Type B pancreatic cell (in vitro differentiated cells): ENCODE results near the gene GFRA4. TPM values are rescaled to one million over a fixed set of nuclear protein-coding genes. Genes with fewer than 3 reads are reported as not detected.

ENCODE experiments used
- DNase-seq: peaks from one replicate; pipeline ENCODE4 v3.0.0; 2021; ENCODE audit warnings: mixed read lengths; ENCODE audit not compliant: unreplicated experiment; ENCODE audit errors: extremely low spot score
- H3K27ac Mint-ChIP-seq: 2 replicates; pipeline ENCODE4 v1.8.0; 2021; ENCODE audit warnings: mild to moderate bottlenecking, mixed read lengths
- H3K27me3 Mint-ChIP-seq: 2 replicates; pipeline ENCODE4 v1.8.0; 2021; ENCODE audit warnings: mixed read lengths
- H3K36me3 Mint-ChIP-seq: 2 replicates; pipeline ENCODE4 v1.8.0; 2021; ENCODE audit warnings: mixed read lengths
- H3K4me1 Mint-ChIP-seq: one replicate; pipeline ENCODE4 v1.8.0; 2021; ENCODE audit warnings: mixed read lengths; ENCODE audit not compliant: unreplicated experiment
- H3K4me3 Mint-ChIP-seq: 2 replicates; pipeline ENCODE4 v1.8.0; 2021; ENCODE audit warnings: mild to moderate bottlenecking, mixed read lengths
- H3K9me3 Mint-ChIP-seq: 2 replicates; pipeline ENCODE4 v1.8.0; 2021; ENCODE audit warnings: mixed read lengths
- CTCF ChIP-seq: fragments of 200-600 bp; sonication (generic); conservative IDR thresholded peaks from 2 replicates; pipeline ENCODE4 v1.5.0; 2021; ENCODE audit warnings: antibody characterized with exemption, mild to moderate bottlenecking
- total RNA-seq: library from RNA; stranded (reverse); gene quantifications from 2 replicates; pipeline ENCODE4 v1.2.1, GENCODE V29; 2021; ENCODE audit warnings: low replicate concordance

GFRA4 gene
- total RNA-seq, 1 donor from 2014 or later: not detected

DNA sequence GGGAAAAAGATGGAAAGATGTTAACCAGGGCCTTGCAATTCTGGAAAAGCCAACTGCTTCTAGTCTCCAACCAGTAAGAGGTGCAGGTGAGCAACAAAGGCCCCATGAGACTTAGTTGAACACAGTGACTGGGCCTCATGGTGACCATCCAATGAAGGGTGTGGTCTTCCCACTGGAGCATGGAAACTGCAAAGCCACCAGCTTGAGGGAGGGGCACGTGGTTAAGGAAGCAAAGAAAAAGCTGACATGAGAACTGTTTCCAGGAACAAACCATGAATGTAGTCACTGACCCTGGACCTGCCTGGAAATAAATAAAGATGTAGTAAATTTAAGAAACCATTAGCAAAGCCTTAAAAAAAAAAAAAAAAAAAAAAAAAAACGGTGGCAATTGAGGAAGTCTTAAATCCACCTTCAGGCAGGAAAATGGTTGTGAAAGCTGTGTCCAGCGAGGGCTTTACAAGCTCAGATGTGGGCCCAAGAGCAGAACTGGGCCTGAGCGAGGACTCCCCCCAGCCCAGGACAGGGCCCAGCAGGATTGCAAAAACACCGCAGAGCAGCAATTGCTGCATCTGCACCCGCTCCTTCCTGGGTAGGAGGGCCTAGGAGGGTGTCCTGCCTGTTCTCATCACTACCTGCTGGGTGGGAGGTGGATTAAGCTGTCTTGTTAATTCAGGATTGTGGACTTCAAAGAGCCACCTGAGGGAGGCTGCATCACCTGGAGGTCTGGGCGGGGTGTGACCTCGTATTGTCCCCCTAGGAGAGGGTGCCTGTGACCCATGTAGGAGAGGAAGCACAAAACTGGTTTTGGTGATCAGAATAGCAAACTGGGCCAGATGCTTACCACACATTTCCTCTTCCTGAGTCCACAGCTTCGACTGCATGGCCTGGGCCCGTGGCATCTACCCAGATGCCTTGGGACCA, 10.3 kb downstream of the GFRA4 start:
- Mint-ChIP-seq H3K4me3 (no peak overlapping the region), H3K4me1 (peaks cover 13% of the 10 kb centered on the region), H3K9me3 (no peaks in the 10 kb centered on the region), H3K27ac (no peak overlapping the region), H3K36me3 (peaks cover 5% of the 10 kb centered on the region), H3K27me3 (no peaks in the 10 kb centered on the region)
- no peak for DNase-seq
- no peak for TF ChIP-seq CTCF

DNA sequence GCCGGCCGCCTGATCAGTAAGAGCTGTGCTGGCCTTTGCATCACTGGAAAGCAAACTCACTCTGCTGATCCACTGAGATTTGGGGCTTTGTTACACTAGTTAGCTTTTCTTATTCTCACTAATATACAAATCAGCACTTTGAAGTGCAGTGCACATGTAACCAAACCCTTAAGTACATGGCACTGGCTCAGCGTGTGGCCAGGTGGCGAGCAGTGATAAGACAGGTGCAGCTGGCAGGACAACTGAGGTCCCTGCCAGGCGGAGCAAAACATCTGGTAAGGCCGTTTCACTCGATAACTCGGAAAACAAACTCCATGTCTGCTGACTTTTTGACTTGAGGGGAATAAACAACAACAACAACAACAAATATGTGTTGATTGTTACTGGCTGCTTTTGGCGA, 11.0 kb downstream of the GFRA4 start:
- peaks cover 16% of the 10 kb centered on the region for H3K4me1 Mint-ChIP-seq
- no peaks in the 10 kb centered on the region for H3K9me3 Mint-ChIP-seq
- no peak overlapping the region for H3K4me3 Mint-ChIP-seq
- no peak overlapping the region for H3K27ac Mint-ChIP-seq
- no peak for DNase-seq
- no peak for TF ChIP-seq CTCF
- peaks cover 10% of the 10 kb centered on the region for H3K36me3 Mint-ChIP-seq
- H3K27me3 Mint-ChIP-seq: no peaks in the 10 kb centered on the region

- H3K9me3 Mint-ChIP-seq: no peaks in the 10 kb centered on the region
- H3K4me1 Mint-ChIP-seq: peaks cover 16% of the 10 kb centered on the region
- no peak overlapping the region for H3K4me3 Mint-ChIP-seq
- peaks cover 16% of the 10 kb centered on the region for H3K36me3 Mint-ChIP-seq
- no peak for DNase-seq
- H3K27me3 Mint-ChIP-seq: no peaks in the 10 kb centered on the region
- no peak for TF ChIP-seq CTCF
- no peak overlapping the region for H3K27ac Mint-ChIP-seq
Observed at GRCh38 chr20:3651204-3651962, 11.8 kb downstream of the GFRA4 start.

- peaks cover 16% of the 10 kb centered on the region for H3K4me1 Mint-ChIP-seq
- no peak overlapping the region for H3K27ac Mint-ChIP-seq
- no peak overlapping the region for H3K4me3 Mint-ChIP-seq
- TF ChIP-seq CTCF: no peak
- no peaks in the 10 kb centered on the region for H3K9me3 Mint-ChIP-seq
- H3K36me3 Mint-ChIP-seq: peaks cover 21% of the 10 kb centered on the region
- DNase-seq: no peak
- H3K27me3 Mint-ChIP-seq: no peaks in the 10 kb centered on the region
Observed at GRCh38 chr20:3648951-3649350, 14.2 kb downstream of the GFRA4 start.

DNA sequence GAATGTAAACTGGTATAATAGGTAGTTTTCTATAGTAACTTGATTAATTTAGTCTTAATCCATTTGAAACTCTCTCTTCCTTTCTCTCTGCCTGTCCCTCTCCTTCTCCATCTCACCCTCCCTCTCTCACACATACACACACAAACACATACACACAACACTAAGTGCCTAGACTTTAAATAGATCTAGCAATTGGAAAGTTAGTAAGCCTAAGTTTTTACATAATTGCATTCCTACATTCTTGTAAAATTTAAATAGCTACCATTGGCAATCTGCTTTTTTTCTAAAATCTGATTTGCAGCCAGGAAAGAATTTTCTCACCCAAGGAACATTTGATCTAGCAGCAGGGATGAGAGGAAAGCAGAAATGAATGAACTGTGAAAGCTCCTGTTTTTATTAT, 15.7 kb downstream of the GFRA4 start:
- Mint-ChIP-seq H3K36me3 (peaks cover 22% of the 10 kb centered on the region), H3K27ac (no peak overlapping the region), H3K4me3 (no peak overlapping the region), H3K9me3 (no peaks in the 10 kb centered on the region), H3K27me3 (no peaks in the 10 kb centered on the region), H3K4me1 (peaks cover 16% of the 10 kb centered on the region)
- DNase-seq: no peak
- no peak for TF ChIP-seq CTCF
